SIG-M5 (cell line): Measurements from ENCODE around the gene SH3BGR.
"Not testable (repeated sequence)": the region's sequence is repeated elsewhere in the genome, so short reads cannot be mapped to it uniquely, and the experiment has no call there.

Source experiments
- DNase-seq: peaks from one replicate; lab custom pipeline; 2025; lab: John Stamatoyannopoulos, UW

The SH3BGR gene

DNA sequence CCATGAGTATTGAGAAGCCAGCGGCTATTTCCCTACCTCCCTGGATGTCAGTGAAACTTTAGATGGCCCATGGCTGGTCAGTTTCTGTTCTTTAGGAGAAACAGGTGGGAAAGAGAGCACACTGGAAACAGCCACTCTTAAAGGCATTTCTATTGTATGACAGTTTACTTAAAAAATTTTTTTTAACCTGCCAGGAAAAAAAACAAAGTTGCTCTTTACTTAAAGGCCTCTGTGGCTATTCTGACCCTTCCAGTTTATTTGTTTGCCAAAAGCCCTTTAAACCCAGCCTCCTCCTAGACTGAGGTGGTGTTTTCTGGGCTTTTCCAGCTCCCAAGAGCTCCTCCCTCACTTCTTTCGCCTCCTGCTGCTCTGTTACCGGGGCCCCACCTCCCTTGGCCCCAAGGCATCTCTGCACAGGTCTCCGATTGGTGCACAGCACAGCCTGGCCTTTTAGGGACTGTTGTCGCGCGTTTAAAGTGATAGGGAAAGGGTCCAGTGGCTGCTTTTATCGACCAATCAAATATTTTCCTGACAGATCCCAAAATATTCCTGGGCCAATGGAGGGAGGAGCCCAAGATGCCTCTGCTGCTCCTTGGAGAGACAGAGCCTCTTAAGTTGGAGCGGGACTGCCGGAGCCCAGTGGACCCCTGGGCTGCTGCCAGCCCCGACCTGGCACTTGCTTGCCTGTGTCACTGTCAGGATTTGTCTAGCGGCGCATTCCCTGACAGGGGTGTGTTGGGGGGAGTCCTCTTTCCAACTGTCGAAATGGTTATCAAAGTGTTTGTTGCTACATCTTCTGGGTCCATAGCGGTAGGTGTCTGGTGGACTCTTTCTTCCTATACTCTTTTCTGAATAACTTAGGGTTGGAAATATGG, at the start of gene SH3BGR:
SH3BGR (plus strand) TSS at position 639 of the 875 bp plus-strand sequence; CDS start at position 766, 127 bp downstream.
- no peak for DNase-seq

DNA sequence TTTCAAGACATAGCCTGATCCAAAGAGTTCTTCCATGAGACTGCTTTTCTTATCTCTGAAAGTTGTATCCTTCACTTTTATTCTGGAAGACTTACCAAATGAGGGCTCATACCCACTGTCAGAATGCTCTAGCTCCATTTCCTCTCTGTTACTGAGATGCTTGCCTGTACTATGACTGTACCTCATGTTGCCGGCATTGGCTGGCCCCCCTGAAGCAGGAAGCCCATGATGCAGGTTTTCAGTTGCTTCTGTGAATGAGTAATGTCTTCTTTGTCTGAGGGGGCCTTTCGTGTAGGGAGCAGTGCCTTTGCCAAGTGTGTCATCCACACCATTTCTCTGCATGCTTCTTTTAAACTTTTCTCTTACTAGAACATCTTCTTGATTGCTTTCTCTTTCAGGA, 45.7 kb upstream of the SH3BGR start:
- DNase-seq, result no peak

DNA sequence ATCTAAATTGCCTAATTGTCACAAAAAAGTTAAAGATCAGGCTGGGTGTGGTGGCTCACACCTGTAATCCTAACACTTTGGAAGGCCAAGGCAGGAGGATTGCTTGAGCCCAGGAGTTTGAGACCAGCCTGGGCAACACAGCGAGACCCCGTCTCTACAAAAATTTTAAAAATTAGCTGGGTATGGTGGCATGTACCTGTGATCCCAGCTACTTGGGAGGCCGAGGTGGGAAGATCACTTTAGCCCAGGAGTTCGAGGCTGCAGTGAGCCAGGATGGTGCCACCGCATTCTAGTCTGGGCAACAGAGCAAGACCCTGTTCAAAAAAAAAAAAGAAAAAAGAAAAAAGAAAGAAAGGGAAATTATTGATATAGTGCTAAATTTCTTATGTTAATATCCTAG, 32.6 kb upstream of the SH3BGR start:
- DNase-seq, result not testable (repeated sequence)

DNA sequence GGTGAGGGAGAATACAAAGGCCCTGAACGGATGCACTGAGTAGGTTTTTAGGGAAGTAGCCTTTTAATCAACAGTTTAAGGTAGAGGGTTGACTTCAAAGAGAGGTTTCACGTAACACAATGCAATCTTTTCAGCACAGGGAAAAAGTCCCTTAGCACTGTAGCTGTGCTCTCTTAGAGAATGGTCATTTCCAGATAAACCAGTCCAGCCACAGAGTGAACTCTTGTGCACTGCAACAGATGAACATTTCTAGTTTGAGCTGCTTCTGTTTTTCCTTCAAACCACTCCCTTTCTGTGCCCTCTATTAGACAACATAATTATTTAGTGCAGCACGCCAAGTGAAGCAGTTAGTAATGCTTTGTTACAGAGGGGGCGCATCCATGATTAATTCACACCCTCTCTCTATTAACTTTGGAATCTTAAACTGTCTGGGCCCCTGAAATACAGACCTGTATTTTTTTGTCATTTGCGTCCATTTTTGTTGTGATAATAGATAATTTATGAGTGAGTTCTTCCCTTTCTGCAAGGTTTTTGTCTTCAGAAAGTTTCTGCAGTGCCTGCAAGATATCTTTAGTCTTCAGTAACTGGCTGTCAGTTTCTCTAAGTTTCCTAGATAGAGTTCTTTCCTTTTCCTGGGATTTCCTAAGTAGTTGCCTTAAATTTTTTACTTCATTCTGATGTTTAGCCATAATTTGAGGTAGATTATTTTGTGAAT, 29.1 kb upstream of the SH3BGR start:
- DNase-seq, result no peak

DNA sequence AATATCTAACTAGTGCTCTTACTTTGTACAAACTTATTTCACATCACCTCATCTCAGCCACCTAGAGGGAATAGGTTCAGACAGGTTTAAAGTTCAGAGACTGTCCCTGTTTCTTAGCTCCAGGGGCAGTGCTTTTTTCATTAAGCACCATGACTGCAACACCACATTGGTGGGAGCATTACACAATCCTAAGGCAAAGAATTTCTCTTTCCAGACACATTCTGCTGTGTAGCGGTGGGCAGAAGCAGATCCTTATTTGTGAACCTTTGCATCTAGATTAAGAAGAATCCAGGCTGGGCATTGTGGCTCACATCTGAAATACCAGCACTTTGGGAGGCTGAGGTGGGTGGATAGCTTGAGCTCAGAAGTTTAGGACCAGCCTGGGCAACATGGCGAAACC, 22.3 kb upstream of the SH3BGR start:
- DNase-seq, result no peak

DNA sequence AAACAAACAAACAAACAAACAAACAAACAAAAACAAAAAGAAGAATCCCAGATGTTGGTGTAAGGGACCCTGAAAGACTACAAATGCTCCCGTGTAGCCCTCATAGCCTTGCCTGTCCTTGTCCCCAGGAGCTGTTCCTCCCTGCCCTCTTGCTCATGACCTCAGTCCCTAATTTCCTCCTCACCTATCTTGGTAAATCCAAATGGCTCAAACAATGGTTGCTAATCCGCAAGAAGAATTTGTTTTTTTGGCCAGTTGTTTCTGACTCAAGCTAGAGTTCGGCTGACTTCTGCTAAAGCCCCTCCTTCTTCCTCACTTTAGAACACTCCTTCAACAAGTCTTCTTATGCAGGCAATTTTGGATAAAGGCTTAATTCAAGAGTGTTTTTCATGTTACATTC, 21.8 kb upstream of the SH3BGR start:
- DNase-seq, result no peak

DNA sequence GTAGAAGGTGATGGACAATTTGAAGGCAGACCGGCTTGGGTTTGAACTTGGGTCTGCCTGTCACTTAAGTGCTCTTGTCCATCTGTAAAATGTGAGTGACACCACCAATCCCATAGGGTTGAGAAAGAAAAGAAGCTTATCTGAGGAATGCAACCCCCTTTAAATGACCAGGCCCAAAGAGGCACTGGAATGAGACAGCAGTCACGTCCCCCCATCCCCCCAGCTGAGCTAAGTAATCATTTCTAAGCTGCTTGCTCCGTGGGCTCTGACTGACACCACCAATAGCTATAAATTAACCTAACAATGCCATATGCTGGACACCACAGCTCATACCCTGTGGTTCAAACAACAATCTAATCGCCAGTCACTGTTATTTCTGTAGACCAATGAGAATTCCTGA, 21.3 kb upstream of the SH3BGR start:
- no peak for DNase-seq

DNA sequence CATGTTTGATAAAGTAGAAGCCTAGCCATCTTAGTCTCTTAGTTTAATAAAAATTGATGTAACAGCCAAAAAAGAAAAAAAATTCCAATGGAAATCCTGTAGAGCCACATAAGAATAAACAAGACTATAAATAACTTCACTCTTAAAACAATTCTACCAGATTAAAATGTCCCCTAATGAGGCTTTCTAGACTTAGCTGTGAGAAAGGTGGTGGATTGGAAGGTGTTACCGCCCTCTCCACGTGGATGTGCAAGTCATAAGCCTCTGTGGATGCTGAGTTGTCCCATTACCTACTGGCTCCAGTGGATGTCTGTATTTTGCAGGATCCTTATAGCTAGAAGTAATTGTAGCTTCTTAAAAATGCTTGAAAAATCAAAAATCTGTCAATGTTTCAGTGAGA, 20.8 kb upstream of the SH3BGR start:
- DNase-seq, result no peak

DNA sequence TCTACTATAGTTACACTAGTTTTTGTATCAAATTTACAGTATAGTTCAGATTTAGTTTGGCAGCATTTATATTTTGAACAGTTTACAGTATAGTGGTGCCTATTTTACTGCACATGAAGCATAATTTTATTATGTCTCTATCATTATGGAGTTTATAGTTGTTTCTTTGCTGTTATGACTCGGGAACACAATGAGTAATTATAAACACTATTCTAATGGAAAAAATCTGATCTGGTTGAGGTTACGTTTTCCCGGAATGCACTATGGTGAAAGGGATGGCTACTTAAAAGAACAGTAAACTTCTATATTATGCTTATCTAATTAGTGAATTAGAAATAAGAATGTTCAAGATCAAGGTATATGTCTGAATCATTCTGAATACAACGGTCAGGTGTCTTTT, 16.8 kb upstream of the SH3BGR start:
- no peak for DNase-seq

DNA sequence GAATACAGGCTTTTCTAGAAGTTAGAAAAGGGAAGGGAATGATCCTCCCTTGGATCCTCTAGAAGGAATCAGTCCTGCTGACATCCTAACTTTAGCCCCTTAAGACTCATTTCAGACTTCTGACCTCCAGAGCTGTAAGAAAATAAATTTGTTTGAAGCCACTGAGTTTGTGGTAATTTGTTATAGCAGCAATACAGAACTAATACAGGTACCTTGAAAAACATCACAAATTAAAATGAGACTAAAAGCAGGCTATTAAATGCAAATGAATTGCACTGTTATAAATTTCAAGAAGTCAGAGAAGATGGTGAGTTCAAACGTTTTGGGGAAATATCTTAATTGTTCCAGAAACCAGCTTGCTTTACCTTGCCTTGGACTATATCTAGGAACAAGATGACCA, 12.5 kb upstream of the SH3BGR start:
- DNase-seq, result no peak

DNA sequence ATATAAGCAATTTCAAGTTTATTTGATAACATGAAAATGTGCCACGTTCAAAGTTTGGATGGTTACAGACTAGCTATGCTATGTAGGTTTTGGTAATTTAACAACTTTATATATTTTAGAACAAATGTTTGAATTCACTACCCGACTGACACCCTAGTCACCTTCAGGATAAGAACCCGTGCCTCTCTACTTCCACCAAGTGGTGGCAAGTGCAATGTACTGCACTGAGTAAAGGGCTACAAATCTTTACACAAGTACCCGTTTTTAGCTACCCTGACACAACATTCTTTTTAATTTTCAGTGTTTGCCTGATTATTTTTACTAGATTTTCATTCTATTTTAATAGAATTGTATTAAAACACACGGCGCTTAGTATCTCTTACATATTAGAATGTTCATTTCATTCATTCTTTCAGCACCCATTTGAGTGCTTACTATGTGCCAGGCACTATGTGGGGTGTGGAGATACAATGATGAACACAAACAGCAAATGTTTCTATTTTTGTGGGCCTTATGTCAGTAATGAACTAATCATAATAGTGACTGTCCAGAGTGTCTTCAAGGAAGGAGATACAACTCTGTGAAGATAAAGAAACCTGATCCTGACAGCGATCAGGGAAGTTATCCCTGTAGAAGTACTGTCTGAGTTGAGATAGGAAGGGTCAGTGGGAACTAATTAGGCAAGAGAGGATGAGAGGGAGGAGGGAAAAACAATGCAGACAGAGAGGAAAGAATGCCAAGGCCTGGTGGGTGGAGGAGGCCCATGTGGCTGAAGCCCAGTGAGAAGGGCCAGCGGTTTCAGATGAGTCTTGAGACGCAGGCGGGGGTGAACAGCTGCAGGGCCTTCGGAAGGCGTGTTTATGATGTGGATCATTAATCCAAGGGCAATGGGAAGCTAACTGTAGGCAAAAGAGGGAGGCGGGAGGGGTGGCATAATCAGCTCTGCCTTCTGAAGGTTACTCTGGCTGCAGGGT, 10.0 kb upstream of the SH3BGR start:
- no peak for DNase-seq

DNA sequence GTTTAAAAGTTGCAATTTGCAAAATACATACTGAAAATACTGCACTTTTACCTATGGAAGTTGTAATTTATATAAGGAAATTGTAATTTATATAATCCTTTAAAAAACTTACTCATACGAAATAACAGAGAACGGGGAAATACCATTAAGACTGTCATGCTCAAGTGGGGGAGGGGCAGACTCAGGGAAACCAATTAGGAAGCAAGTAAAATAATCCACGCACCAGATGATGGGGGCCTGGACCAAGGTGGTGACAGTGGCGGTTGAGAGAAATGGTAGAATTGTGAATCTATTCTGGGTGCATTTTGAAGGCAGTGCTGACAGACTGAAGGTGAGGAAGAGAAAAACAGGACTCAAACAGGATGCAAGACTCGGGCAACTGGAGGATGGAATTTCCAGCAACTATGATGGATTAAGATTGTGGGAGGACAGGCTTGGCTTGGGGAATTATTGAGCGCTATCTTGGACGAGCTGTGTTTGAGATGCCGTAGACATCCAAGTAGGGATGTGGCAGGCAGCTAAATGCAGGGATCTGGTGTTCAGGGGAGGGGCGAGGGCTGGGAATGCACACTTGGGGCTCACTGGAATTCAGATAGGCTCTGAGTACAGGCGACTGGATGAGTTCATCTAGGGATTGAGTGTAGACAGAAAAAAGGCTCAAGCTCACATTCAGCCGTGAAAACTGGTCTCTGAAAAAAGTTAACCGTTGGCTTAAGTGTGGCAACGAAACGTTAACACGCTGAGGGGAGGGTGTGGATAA, 7.2 kb upstream of the SH3BGR start:
- no peak for DNase-seq

DNA sequence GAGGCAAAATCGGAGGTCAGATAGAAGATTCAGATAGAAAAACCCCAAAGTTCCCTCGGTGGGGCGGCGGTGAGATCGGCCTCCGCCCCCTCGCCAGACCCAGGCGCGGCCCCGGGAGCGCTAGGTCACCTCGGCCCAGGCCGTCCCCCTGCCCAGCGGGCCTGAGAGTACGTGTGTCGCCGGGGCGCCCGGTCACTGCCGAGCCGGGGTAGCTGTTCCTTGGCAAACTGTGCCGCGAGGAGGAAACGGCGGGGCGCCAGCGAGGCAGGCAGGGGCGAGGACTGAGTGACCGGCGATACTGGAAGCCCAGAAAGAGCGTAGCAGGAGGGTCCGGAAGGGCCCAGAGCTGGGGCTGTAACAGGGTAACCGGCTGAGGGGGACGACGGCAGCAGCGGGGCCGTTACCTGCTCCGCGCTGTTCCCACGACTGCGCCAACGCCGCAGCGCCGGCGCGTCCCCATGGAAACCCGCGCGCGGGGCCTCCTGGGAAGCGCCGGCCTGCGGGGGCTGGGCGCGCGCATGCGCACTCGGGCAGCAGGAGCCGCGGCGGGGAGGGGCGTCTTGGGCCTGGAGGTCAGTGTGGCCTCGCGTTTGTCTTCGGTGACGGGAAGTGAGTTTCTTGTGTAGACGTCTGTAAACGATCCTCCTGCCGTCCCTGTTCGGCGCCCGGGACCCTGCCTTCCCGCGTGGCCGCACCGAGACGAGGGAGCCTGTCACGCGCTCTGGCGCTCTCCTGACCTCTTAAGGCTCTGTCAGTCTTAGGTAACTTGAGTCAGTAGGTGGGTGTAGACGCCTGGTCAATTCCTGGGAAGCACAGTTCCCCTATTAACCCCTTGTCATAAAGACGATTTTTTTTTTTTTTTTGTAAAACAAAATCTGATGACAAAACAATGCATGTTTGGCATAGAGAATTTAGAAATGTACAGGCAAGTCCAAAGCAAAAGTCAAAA, 6.2 kb upstream of the SH3BGR start, which contains the start of gene LCA5L:
LCA5L (minus strand) TSS at position 458 of the 949 bp plus-strand sequence. CDS start 17,285 bp downstream, outside the sequence.
- peak; percentile 41 for DNase-seq

DNA sequence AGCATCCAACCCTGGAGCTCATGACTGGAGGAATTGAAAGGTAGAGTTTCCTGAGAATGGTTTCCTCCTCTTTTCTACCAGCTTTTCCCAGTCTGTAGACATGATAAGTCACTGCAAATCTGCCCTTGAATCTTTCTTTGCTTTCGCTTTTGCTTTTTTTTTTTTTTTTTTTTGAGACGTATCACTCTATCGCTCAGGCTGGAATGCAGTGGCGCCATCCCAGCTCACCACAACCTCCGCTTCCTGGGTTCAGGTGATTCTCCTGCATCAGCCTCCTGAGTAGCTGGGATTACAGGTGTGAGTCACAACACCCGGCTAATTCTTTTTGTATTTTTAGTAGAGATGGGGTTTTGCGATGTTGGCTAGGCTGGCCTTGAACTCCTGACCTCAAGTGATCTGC, 4.5 kb upstream of the SH3BGR start:
- no peak for DNase-seq

DNA sequence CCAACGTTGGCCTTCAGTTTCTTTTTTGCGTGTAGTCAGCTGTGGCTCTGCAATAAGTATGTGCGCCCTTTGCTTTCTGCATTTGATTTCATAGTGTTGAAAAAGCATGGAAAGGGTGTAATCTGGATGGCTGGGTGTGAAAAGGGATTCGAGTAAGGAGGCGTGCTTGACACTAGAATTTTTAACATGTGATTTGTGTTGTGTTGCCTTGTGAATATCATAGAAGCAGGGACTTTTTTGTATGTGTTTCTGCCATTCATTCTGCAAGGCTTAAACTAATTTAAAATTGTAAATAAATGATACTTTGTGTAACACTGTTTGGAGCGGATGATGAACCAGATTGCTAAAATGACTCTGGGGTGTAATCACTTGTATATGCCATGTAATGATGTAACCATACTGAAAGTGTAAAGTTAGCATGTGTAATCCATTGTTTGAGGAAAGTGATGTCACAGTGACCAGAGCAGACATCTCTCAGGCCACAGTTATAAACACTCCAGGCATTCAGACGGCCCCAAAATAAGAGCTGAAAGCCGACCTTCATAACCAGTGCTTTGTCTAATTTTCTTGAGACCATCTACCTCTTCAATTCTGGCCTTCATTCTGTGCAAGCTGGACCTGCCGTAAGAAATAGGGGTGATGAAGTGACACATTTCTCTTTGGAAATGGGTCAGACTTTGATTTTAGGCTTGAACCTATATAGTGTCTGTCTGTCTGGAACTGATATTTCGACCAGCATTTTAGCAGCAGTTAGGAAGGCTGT, 618 bp downstream of the SH3BGR start:
- no peak for DNase-seq

DNA sequence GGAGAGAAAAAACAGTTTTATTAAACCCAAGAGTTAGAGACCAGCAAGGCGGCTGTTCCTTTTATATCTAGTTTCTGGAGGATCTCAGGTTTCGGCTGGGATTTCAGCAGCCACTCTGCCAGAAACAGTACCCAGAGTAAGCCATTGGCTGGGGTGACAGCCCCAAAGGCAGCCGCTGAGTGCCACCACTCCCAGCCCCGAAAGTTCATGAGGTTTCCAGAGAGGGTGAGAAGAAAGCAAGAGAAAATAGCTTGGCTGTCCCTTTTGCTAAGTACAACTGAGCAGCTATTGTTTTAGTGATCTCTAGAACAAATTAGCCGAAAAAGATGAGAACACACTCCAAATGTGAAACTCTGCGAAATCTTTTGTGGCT, 1.2 kb downstream of the SH3BGR start:
- DNase-seq, result no peak

DNA sequence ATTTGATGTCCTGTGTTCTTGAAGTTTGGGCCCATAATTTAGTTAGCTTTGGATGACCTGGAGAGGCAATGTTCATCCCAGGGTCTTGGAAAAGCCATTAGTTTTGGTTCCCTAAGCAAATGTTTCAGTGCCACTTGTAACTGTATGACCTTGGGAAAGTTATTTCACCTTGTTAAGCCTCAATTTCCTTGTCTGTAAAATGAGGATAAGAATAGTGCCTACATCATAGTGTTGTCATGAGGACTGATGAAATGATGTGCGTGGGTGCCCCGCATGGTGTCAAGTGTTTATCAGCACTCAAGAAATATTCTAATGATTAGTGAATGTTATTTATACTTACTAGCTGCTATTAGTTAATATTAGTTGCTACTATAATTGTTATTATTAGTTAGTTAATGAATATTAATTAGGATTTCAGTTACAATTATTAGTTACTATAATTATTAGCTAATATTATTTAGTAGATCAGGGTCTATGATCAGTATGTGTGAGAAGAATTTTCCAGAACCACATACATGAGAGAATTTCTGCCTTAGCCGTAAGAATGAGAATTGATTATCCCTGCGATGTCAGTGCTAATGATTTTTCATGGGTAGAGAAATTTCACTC, 1.9 kb downstream of the SH3BGR start:
- no peak for DNase-seq

DNA sequence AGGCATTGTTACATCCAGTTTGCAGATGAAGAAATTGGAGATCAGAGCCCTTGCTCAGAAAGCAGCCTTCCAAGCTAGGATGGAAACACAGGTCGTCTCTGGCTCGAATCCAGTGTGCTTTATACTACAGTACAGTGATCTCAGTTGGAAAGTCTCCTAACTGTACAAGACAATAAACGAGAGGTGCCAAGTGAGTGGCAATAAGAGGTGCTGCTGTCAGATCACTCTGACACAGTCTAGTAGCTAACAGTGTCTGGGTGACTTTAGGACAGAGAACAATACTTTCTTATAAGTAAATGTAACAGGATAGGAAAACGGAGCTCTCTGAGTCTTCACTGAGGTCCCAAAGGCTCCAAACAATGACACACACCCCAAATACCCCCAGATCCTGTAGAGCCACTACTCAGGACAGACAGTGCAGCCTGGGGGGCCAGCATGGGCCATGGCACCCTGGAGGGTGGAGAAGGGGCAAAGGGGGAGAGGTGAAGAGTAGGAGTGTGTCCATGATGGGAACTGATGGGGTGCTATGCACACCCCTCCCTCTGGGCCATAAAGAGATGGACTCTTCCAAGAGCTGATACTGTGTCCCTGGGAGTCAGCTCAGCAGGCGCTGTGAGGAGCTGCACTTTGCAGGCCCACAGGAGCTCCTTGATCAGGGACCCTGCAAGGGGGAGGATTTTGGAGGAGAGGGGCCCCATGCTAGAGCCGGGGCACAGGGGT, 3.3 kb downstream of the SH3BGR start:
- no peak for DNase-seq
